ENCODE results near the gene CFD.

The CFD gene

GRCh38 chr19:863315-863620, 3.8 kb downstream of the CFD start:
- Histone ChIP-seq H2AFZ (ENCODE audit: low read depth, low read length, severe bottlenecking) (no peak overlapping the region), H3K4me3 (ENCODE audit: insufficient read depth, low read length, poor library complexity, severe bottlenecking) (no peak overlapping the region), H3K9me2 (replicated peaks; ENCODE audit: insufficient read depth, low read length) (no peaks in the 10 kb centered on the region)

DNA sequence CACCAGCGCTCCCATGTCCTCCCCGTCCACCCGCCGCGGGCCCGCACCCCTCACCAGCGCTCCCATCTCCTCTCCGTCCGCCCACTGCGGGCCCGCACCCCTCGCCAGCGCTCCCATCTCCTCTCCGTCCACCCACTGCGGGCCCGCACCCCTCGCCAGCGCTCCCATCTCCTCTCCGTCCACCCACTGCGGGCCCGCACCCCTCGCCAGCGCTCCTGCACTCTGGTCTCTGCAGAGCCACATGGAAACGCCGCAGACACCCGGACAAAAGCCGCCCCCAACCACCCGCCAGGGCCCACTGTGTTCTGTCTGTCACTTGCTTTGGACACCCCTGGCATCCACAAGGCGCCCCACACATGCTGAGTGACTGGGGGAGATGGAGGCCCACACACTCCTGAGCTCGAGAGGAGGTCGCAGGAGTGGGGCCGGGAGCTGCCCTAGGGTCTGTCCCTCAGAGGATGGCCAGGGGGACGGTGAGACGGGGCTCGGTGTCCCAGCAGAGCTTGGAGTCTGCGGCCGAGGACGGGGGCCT, 7.4 kb downstream of the CFD start:
- Histone ChIP-seq H3K79me2 (ENCODE audit: insufficient read depth, low read length) (no peaks in the 10 kb centered on the region), H3K36me3 (ENCODE audit: low read length) (no peaks in the 10 kb centered on the region), H4K20me1 (ENCODE audit: low read depth, low read length) (no peaks in the 10 kb centered on the region), H3K27ac (ENCODE audit: low read depth, low read length) (no peak overlapping the region), H3K9me3 (ENCODE audit: insufficient read depth, low read length) (no peaks in the 10 kb centered on the region), H3K4me2 (ENCODE audit: low read depth, low read length, poor library complexity, severe bottlenecking) (no peak overlapping the region), H2AFZ (ENCODE audit: low read depth, low read length, severe bottlenecking) (no peak overlapping the region), H3K9ac (ENCODE audit: low read length) (no peak overlapping the region), H3K27me3 (ENCODE audit: low read length) (no peaks in the 10 kb centered on the region), H3K9me2 (replicated peaks; ENCODE audit: insufficient read depth, low read length) (no peaks in the 10 kb centered on the region), H3F3A (ENCODE audit: insufficient read depth) (no peaks in the 10 kb centered on the region), H3K4me3 (ENCODE audit: insufficient read depth, low read length, poor library complexity, severe bottlenecking) (no peak overlapping the region)
- TF ChIP-seq, protein P1, sequence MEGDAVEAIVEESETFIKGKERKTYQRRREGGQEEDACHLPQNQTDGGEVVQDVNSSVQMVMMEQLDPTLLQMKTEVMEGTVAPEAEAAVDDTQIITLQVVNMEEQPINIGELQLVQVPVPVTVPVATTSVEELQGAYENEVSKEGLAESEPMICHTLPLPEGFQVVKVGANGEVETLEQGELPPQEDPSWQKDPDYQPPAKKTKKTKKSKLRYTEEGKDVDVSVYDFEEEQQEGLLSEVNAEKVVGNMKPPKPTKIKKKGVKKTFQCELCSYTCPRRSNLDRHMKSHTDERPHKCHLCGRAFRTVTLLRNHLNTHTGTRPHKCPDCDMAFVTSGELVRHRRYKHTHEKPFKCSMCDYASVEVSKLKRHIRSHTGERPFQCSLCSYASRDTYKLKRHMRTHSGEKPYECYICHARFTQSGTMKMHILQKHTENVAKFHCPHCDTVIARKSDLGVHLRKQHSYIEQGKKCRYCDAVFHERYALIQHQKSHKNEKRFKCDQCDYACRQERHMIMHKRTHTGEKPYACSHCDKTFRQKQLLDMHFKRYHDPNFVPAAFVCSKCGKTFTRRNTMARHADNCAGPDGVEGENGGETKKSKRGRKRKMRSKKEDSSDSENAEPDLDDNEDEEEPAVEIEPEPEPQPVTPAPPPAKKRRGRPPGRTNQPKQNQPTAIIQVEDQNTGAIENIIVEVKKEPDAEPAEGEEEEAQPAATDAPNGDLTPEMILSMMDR (IDR thresholded peaks at IDR 0.05; ENCODE audit: insufficient read depth, low read length, poor library complexity, severe bottlenecking): no peak
- no peak for TF ChIP-seq EZH2phosphoT487 (conservative IDR thresholded peaks at IDR 0.05; ENCODE audit: low read length)

More at GRCh38 chr19:863315-863620, 3.8 kb downstream of the CFD start:
- Histone ChIP-seq H3K79me2 (ENCODE audit: insufficient read depth, low read length) (no peaks in the 10 kb centered on the region), H3K36me3 (ENCODE audit: low read length) (no peaks in the 10 kb centered on the region), H3K27ac (ENCODE audit: low read depth, low read length) (no peak overlapping the region), H4K20me1 (ENCODE audit: low read depth, low read length) (no peaks in the 10 kb centered on the region), H3K9me3 (ENCODE audit: insufficient read depth, low read length) (no peaks in the 10 kb centered on the region), H3K4me2 (ENCODE audit: low read depth, low read length, poor library complexity, severe bottlenecking) (peak overlapping the region; percentile 41), H3F3A (ENCODE audit: insufficient read depth) (no peaks in the 10 kb centered on the region), H3K9ac (ENCODE audit: low read length) (no peak overlapping the region), H3K27me3 (ENCODE audit: low read length) (no peaks in the 10 kb centered on the region)
- TF ChIP-seq EZH2phosphoT487 (conservative IDR thresholded peaks at IDR 0.05; ENCODE audit: low read length): no peak
- TF ChIP-seq, protein P1 (IDR thresholded peaks at IDR 0.05; ENCODE audit: insufficient read depth, low read length, poor library complexity, severe bottlenecking): no peak

DNA sequence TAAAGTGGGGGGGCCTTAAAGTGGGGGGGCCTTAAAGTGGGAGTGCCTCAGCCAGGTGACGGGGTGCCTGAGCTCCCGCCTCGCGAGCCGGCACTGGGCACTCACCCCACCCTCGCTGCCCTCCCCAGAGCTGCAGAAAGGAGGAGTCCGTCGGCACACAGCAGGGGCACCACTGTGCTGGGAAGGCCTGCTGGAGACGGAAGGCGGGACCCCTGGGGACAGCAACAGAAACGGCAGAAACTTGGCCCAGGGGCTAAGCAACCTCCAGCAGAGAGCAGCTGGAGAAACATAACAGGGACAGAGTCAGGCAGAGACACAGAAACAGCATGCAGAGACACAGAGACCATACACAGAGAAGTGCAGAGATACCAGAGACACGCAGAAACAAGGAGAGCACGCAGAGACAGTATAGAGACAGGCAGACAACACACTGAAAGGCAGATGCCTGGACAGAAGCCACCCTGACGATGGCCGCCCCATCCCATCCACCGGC, 7.9 kb downstream of the CFD start:
- no peak overlapping the region for H3K27ac ChIP-seq (ENCODE audit: low read depth, low read length)

More for the DNA sequence above, 7.9 kb downstream of the CFD start:
- H3K4me3 ChIP-seq (ENCODE audit: insufficient read depth, low read length, poor library complexity, severe bottlenecking): no peak overlapping the region
- H4K20me1 ChIP-seq (ENCODE audit: low read depth, low read length): no peaks in the 10 kb centered on the region
- no peaks in the 10 kb centered on the region for H3K36me3 ChIP-seq (ENCODE audit: low read length)
- no peaks in the 10 kb centered on the region for H3F3A ChIP-seq (ENCODE audit: insufficient read depth)
- no peaks in the 10 kb centered on the region for H3K9me2 ChIP-seq (replicated peaks; ENCODE audit: insufficient read depth, low read length)
- H3K9ac ChIP-seq (ENCODE audit: low read length): no peak overlapping the region
- no peak overlapping the region for H3K4me2 ChIP-seq (ENCODE audit: low read depth, low read length, poor library complexity, severe bottlenecking)
- H3K79me2 ChIP-seq (ENCODE audit: insufficient read depth, low read length): no peaks in the 10 kb centered on the region
- no peak overlapping the region for H2AFZ ChIP-seq (ENCODE audit: low read depth, low read length, severe bottlenecking)
- H3K27me3 ChIP-seq (ENCODE audit: low read length): no peaks in the 10 kb centered on the region
- H3K9me3 ChIP-seq (ENCODE audit: insufficient read depth, low read length): no peaks in the 10 kb centered on the region
- TF ChIP-seq, protein P1 (IDR thresholded peaks at IDR 0.05; ENCODE audit: insufficient read depth, low read length, poor library complexity, severe bottlenecking): no peak
- TF ChIP-seq EZH2phosphoT487 (conservative IDR thresholded peaks at IDR 0.05; ENCODE audit: low read length): no peak
